ENCODE measurements around the gene PIRT.
A peak's percentile ranks its signal among the peaks of the same experiment; 100 is the strongest.
"Not testable (repeated sequence)": the region's sequence is repeated elsewhere in the genome, so short reads cannot be mapped to it uniquely, and the experiment has no call there.

Gene PIRT

GRCh38 chr17:10837921-10838320, at the start of gene PIRT:
PIRT (minus strand) TSS chr17:10838087; CDS start chr17:10825645, 12,442 bp downstream.
- peak; percentile 24 for DNase-seq (ENCODE audit: low read depth, low spot score)

GRCh38 chr17:10881959-10882358, 44.1 kb upstream of the PIRT start:
- DNase-seq (ENCODE audit: low read depth, low spot score): no peak

- peak; percentile 16 for DNase-seq (ENCODE audit: low read depth, low spot score)
These were observed 41.4 kb upstream of the PIRT start for GRCh38 chr17:10879190-10879836.

- peak; percentile 56 for DNase-seq (ENCODE audit: low read depth, low spot score)
These were observed 38.2 kb upstream of the PIRT start for GRCh38 chr17:10875984-10876555.

- peak; percentile 56 for DNase-seq (ENCODE audit: low read depth, low spot score)
These were observed 37.6 kb upstream of the PIRT start for GRCh38 chr17:10875430-10875851.

- DNase-seq (ENCODE audit: low read depth, low spot score): no peak
These were observed 34.0 kb upstream of the PIRT start for GRCh38 chr17:10871914-10872313.

DNA sequence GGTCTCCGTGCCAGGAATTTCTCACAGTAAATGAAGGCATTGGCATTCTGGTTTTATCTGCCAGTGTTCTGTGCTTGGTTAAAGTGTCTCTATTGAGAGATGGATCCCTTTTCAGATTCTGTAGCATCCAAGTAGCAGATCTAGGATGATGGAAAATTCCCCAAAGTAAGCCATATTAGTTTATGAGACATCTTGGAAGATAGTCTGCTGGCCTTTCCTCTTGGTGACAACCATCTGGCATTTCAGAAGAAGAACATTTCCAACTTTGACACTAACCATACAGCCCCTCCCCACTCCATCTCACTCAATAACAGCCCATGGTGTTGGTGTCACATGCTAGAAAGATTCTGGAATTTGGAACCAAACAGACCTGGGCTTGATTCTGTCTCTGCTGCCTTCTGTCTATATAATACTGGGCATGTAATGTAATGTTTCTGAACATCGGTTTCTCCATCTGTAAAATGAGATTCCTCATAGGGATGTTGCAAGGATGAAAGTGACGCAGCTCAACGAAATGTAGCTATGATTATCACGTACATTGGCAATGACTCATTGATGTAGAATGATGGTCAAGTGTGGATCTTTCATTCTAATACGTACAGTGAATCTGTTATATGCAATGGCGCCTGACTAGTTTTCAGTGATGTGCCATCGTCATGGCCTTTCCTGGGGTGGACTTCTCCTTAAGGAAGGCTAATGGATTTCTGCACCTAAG, 32.6 kb upstream of the PIRT start:
- no peak for DNase-seq (ENCODE audit: low read depth, low spot score)

GRCh38 chr17:10868744-10869143, 30.9 kb upstream of the PIRT start:
- not testable (repeated sequence) for DNase-seq (ENCODE audit: low read depth, low spot score)

DNA sequence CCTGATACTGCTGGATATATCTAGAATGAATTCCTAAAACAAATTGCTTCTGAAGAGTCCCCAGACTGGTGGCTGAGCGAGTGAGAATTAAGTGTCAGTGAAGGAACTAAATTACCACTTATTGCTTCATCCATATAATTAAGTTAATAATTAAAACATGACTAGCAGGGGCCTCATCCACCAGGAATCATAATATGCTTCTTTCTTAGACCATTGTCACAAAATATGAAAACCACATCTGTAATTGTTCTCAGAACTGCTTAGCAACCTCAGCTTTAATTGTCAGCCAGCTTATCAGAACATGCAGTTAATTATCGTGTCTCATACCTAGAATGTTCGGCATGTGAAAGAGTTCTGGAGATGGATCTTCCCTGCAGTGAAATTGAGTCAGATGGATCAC, 21.2 kb upstream of the PIRT start:
- no peak for DNase-seq (ENCODE audit: low read depth, low spot score)

- no peak for DNase-seq (ENCODE audit: low read depth, low spot score)
These were observed 20.1 kb upstream of the PIRT start for GRCh38 chr17:10857976-10858375.

DNA sequence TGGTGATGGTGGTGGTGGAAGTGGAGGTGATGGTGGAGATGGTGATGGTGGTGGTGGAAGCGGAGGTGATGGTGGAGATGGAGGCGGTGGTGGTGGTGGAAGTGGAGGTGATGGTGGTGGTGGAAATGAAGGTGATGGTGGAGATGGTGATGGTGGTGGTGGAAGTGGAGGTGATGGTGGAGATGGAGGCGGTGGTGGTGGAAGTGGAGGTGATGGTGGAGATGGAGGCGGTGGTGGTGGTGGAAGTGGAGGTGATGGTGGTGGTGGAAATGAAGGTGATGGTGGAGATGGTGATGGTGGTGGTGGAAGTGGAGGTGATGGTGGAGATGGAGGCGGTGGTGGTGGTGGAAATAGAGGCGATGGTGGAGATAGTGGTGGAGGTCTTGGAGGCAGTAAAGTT, 8.7 kb upstream of the PIRT start:
- DNase-seq (ENCODE audit: low read depth, low spot score): not testable (repeated sequence)

DNA sequence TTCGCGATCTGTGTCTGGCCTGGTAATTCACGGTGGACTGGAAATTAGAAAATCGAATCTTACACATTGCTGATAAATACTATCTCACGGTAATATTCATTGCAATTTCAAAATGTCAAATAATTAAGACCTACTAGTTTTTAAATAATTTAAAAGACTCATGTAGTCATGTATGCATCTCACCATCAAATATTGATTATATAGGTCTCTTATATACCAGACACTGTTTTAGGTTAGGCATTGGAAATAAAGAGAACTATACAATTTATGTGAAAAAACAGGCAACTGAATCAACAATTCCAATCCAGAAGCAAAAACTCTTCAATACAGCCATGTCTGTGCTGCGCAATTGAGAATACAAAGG, 7.5 kb upstream of the PIRT start:
- no peak for DNase-seq (ENCODE audit: low read depth, low spot score)

DNA sequence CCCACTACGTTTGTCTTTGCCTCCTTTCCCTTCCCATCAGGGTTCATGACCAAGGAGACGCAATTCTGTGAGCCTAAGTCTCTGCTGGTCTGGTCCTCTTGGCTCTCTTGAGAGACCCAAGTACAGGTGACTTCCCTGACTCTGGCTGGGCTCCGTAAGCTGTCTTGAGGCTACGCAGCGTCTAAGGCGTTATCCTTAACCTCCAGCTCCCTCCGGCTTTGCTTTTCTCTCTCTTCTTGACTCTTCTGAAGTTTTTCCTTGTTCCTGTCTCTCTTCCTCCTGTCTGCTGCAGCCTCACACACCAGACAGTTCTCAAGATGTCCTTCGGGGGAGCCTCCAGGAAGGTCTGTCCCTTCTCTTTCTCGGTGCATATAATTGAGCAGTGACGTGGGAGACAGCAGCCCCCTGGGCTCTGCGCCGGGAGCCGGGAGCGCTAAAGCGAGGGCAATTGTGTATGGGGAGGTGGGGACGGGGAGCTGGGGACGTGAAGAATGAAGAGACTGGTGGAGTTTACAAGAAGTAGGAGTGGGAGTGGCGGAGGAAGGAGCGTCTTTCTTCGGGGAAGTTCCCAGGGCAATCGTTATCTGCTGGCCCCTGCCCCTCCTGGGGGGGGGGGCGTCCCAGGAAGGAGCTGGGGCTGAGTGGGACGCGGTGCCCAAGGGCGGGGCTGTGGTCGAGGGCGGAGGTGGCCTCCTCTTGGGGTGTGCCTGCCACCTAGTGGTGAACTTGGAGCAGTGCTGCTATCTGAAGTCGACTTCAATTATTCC, 6.9 kb upstream of the PIRT start:
- peak; percentile 82 for DNase-seq (ENCODE audit: low read depth, low spot score)

GRCh38 chr17:10843811-10844210, 5.9 kb upstream of the PIRT start:
- DNase-seq (ENCODE audit: low read depth, low spot score): peak; percentile 27

GRCh38 chr17:10842658-10843057, 4.8 kb upstream of the PIRT start:
- DNase-seq (ENCODE audit: low read depth, low spot score): peak; percentile 54

DNA sequence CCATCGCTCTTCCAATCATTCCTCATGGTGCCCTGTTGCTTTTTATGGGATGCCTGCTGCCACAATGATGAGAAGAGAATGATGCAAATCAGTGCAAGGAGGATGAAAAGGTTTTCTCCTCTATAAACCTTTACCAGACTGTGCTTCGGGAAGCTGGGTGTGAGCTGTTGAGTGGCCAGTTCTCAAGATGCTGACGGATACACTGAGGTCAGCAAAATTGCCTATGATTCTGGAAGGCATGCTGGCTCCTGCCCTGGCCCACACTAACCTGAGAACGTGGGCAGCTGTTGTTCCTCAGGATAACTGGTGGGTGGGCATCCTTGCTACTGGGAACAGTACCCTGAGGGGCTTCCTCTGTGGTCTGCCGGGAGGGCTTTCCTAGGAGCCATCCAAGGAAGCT, 795 bp upstream of the PIRT start:
- DNase-seq (ENCODE audit: low read depth, low spot score): no peak

- no peak for DNase-seq (ENCODE audit: low read depth, low spot score)
These were observed 809 bp downstream of the PIRT start for GRCh38 chr17:10836966-10837590.

DNA sequence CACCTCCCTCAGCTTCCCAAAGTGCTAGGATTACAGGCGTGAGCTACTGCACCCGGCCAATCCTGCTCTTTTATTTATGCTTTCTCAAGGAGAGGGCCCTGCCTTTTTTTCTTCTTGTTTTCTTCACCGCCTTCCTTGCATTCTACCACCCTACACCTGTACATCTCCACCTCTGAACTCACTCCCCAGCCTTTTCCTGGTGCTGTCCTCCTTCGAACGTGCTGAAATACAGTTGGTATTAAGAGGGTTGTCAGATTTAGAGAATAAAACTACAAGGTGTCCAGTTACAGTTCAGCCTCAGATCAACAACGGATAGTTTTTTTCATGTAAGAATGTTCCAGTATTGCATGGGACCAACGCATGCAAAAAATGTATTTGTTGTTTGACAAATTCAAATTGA, 1.7 kb downstream of the PIRT start:
- no peak for DNase-seq (ENCODE audit: low read depth, low spot score)

DNA sequence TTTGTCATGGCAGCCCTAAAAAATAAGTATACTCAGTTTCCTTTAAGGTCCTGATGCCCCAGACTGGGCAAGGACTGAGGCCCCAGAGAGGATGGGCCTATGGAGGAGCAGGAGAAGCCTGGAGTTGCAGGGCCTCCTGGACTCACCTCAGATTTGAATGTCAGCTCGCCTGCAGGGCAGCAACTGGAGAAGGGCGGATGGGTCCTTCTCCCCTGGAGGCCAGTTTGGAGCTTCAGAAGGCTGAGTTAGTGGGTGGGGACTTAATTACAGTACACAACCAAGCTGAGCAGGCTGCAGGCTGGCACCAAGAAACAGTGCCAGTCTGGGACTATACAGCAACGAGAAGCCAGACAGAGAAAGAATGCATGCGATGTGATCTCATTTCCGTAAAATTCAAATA, 6.2 kb downstream of the PIRT start:
- DNase-seq (ENCODE audit: low read depth, low spot score): no peak

GRCh38 chr17:10827898-10828552, 9.9 kb downstream of the PIRT start:
- DNase-seq (ENCODE audit: low read depth, low spot score): no peak

DNA sequence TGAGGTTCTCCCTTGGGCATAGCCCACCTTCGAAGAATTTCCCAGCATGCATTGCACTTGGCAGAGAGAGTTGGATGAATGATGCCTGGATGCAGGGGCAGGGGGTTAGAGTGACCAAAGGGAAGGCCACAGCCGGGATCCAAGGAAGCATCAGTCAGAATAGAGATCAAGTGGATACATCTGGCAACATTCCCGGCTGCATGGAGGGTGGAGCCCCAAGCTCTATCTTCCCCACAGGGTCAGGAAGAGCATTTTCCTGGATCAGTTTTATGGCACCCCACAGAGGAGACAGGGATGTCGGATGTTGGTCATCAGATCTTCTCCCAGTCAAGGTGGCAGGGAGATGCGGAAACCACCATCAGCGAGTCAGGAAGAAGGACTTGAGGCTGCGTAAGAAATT, 13.0 kb downstream of the PIRT start:
- DNase-seq (ENCODE audit: low read depth, low spot score): no peak

Data from astrocyte of the hippocampus (primary cell).